DND-41 (cell line): ENCODE results near the gene SPCS2.

Experiments used
- ATAC-seq: fragments of 200-7000 bp; cut with Tn5 transposase; 3 replicates; pipeline ENCODE4 v1.9.1; 2021; ENCODE audit warnings: low read depth; ENCODE audit not compliant: insufficient read depth
- DNase-seq: peaks from one replicate; pipeline ENCODE4 v3.0.0-alpha.2; 2020
- H2AFZ ChIP-seq: 2 replicates; pipeline ENCODE4 v1.6.0; 2012; ENCODE audit warnings: low read depth, low read length
- H3K27ac ChIP-seq: 2 replicates; pipeline ENCODE4 v1.5.1; 2012; ENCODE audit warnings: low read length, inconsistent platforms
- H3K27me3 ChIP-seq: fragments of 200-600 bp; sonication (generic); 2 replicates; pipeline ENCODE4 v1.6.0; 2012; ENCODE audit warnings: low read length, mild to moderate bottlenecking, inconsistent platforms; ENCODE audit not compliant: insufficient read depth, poor library complexity
- H3K36me3 ChIP-seq: 2 replicates; pipeline ENCODE4 v1.5.1; 2012; ENCODE audit warnings: low read length, inconsistent platforms; ENCODE audit not compliant: insufficient read depth
- H3K4me1 ChIP-seq: 2 replicates; pipeline ENCODE4 v1.5.1; 2012; ENCODE audit warnings: mild to moderate bottlenecking, low read length; ENCODE audit not compliant: insufficient read depth
- H3K4me2 ChIP-seq: 2 replicates; pipeline ENCODE4 v1.6.0; 2012; ENCODE audit warnings: mild to moderate bottlenecking, moderate library complexity, low read length, inconsistent platforms; ENCODE audit not compliant: insufficient read depth
- H3K4me3 ChIP-seq, 2 experiments: fragments of 200-600 bp in 1 of 2; shearing (Covaris generic) in 1 of 2; 2 replicates each; pipeline ENCODE4 v1.5.1; 2012 to 2016; ENCODE audit warnings: inconsistent platforms in 2 of 2, low read length in 2 of 2, mild to moderate bottlenecking in 2 of 2, low read depth in 1 of 2, moderate library complexity in 1 of 2
- H3K79me2 ChIP-seq: 2 replicates; pipeline ENCODE4 v1.6.0; 2012; ENCODE audit warnings: low read length, inconsistent platforms; ENCODE audit not compliant: insufficient read depth
- H3K9ac ChIP-seq: 2 replicates; pipeline ENCODE4 v1.6.0; 2012; ENCODE audit warnings: low read depth, mild to moderate bottlenecking, inconsistent platforms, low read length, moderate library complexity
- H3K9me3 ChIP-seq: 2 replicates; pipeline ENCODE4 v1.5.1; 2012; ENCODE audit warnings: low read length, moderate library complexity, mild to moderate bottlenecking, inconsistent platforms; ENCODE audit not compliant: insufficient read depth, severe bottlenecking
- H4K20me1 ChIP-seq: 2 replicates; pipeline ENCODE4 v1.6.0; 2012; ENCODE audit warnings: low read length; ENCODE audit not compliant: insufficient read depth
- CTCF ChIP-seq: IDR thresholded peaks from 2 replicates; pipeline ENCODE4 v1.5.1; 2012; ENCODE audit warnings: borderline replicate concordance, low read length, moderate library complexity, mild to moderate bottlenecking; ENCODE audit not compliant: poor library complexity, severe bottlenecking; ENCODE audit errors: extremely low read depth
- EZH2 ChIP-seq: IDR thresholded peaks from 3 replicates; pipeline ENCODE4 v1.6.1; 2012; ENCODE audit warnings: borderline replicate concordance, low read depth, mild to moderate bottlenecking, moderate library complexity, low read length, inconsistent platforms; ENCODE audit not compliant: severe bottlenecking

The SPCS2 gene

GRCh38 chr11:74936087-74936486 lies 13.0 kb upstream of the SPCS2 start:
- Histone ChIP-seq H3K79me2 (no peaks in the 10 kb centered on the region), H2AFZ (no peak overlapping the region), H3K4me2 (no peak overlapping the region), H3K27ac (no peak overlapping the region), H3K4me3 (no peak overlapping the region), H3K4me1 (no peaks in the 10 kb centered on the region), H3K36me3 (peaks cover 73% of the 10 kb centered on the region), H3K9ac (no peak overlapping the region), H3K9me3 (no peaks in the 10 kb centered on the region), H3K27me3 (no peaks in the 10 kb centered on the region), H4K20me1 (no peaks in the 10 kb centered on the region)
- no peak for DNase-seq
- no peak for ATAC-seq
- TF ChIP-seq EZH2 (no peak), CTCF (no peak)

DNA sequence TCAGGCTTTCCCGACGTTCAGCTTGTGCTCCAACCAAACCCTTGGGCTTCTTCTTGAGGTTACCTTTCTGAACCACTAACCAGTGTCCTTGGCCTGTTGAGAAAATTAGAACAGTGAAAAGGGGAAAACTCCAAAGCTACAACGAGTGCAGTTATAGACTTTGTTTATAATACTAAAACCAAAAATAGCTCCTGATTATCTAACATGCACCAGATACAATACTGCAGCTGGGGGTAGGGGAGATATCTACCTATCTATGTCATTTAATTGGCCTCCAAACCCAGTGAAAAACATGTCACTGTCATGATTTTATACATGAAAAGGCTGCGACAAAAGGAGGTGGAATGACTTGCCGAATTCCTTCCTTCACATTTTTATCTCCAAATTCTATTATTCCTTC lies 12.1 kb upstream of the SPCS2 start:
- no peaks in the 10 kb centered on the region for H3K4me1 ChIP-seq
- H3K79me2 ChIP-seq = no peaks in the 10 kb centered on the region
- no peaks in the 10 kb centered on the region for H3K9me3 ChIP-seq
- H3K4me3 ChIP-seq = no peak overlapping the region
- ATAC-seq (no peak), DNase-seq (no peak)
- no peak overlapping the region for H2AFZ ChIP-seq
- peaks cover 77% of the 10 kb centered on the region for H3K36me3 ChIP-seq
- TF ChIP-seq EZH2 (no peak), CTCF (no peak)
- H3K27ac ChIP-seq = no peak overlapping the region
- no peaks in the 10 kb centered on the region for H4K20me1 ChIP-seq
- no peaks in the 10 kb centered on the region for H3K27me3 ChIP-seq
- H3K9ac ChIP-seq = no peak overlapping the region
- H3K4me2 ChIP-seq = no peak overlapping the region

- H3K36me3 ChIP-seq = peaks cover 69% of the 10 kb centered on the region
- no peaks in the 10 kb centered on the region for H3K9me3 ChIP-seq
- no peaks in the 10 kb centered on the region for H4K20me1 ChIP-seq
- TF ChIP-seq CTCF (no peak), EZH2 (no peak)
- H3K9ac ChIP-seq = no peak overlapping the region
- H3K4me3 ChIP-seq = no peak overlapping the region
- H2AFZ ChIP-seq = no peak overlapping the region
- H3K27me3 ChIP-seq = no peaks in the 10 kb centered on the region
- no peaks in the 10 kb centered on the region for H3K4me1 ChIP-seq
- no peak overlapping the region for H3K4me2 ChIP-seq
- no peak for ATAC-seq
- H3K79me2 ChIP-seq = no peaks in the 10 kb centered on the region
- DNase-seq = no peak
- H3K27ac ChIP-seq = no peak overlapping the region
Measured at GRCh38 chr11:74937696-74938475, 11.2 kb upstream of the SPCS2 start.

GRCh38 chr11:74941492-74941891 lies 7.6 kb upstream of the SPCS2 start:
- no peaks in the 10 kb centered on the region for H3K27me3 ChIP-seq
- no peak overlapping the region for H3K4me2 ChIP-seq
- no peak overlapping the region for H3K9ac ChIP-seq
- no peak overlapping the region for H2AFZ ChIP-seq
- DNase-seq = no peak
- no peaks in the 10 kb centered on the region for H3K9me3 ChIP-seq
- H3K4me1 ChIP-seq = no peaks in the 10 kb centered on the region
- H3K4me3 ChIP-seq = no peak overlapping the region
- H3K36me3 ChIP-seq = peaks cover 49% of the 10 kb centered on the region
- H3K79me2 ChIP-seq = no peaks in the 10 kb centered on the region
- ATAC-seq = no peak
- TF ChIP-seq EZH2 (no peak), CTCF (no peak)
- H4K20me1 ChIP-seq = no peaks in the 10 kb centered on the region
- no peak overlapping the region for H3K27ac ChIP-seq
